ENCODE measurements around the gene GNAS-AS1. TPM values are rescaled to one million over a fixed set of nuclear protein-coding genes. Genes with fewer than 3 reads are reported as not detected.

GNAS-AS1 gene
- total RNA-seq, 2 donors from 2014 or later: not detected

DNA sequence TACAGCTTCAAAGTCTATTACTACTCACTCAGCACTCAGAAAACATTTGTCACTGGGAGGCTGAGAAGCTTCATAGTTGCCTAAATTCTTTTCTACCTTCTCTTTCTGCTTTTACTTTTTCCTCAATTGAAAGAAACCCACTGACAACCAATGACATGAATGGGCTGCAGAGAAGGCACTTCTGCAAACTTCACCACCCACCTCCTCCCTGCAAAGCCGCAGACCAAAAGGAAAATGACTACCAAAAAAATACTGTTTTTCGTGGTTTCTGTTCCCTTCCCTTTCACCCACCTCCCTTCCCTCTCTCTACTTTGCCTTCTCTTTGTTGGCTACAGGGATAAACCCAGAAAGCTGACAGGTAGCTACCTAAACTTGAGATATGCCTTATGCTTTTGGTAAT is 3.2 kb downstream of the GNAS-AS1 start:
- no peak overlapping the region for H3K4me3 ChIP-seq
- no peaks in the 10 kb centered on the region for H3K9me3 ChIP-seq
- no peak for DNase-seq (ENCODE audit: low spot score)
- no peak overlapping the region for H3K27ac ChIP-seq
- no peak for TF ChIP-seq CTCF (IDR thresholded peaks at IDR 0.05)
- H3K27me3 ChIP-seq: no peaks in the 10 kb centered on the region
- no peaks in the 10 kb centered on the region for H3K4me1 ChIP-seq
- H3K36me3 ChIP-seq: no peaks in the 10 kb centered on the region

DNA sequence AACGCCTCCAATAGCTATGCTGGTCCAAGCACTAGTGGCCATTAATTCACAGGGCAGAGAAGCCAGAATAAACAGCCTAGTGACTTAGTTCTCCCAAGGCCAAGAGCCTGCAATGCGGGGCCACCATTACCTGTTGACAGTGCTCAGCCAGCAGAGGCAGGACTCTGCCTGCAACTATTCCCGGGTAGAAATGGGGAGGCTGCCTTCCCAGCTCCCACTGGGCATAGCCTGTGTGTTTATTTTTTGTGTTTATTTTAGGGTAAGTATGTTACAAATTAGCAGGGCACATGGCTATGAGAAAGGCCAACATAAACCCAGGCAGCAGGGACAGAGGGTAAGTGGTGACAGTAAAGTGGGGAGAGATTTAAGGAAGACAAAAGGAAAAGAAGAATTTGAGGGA is 5.0 kb downstream of the GNAS-AS1 start:
- Histone ChIP-seq H3K9me3 (no peaks in the 10 kb centered on the region), H3K27ac (no peak overlapping the region), H3K4me3 (no peak overlapping the region), H3K4me1 (no peaks in the 10 kb centered on the region), H3K27me3 (no peaks in the 10 kb centered on the region), H3K36me3 (no peaks in the 10 kb centered on the region)
- no peak for TF ChIP-seq CTCF (IDR thresholded peaks at IDR 0.05)
- DNase-seq (ENCODE audit: low spot score): no peak

DNA sequence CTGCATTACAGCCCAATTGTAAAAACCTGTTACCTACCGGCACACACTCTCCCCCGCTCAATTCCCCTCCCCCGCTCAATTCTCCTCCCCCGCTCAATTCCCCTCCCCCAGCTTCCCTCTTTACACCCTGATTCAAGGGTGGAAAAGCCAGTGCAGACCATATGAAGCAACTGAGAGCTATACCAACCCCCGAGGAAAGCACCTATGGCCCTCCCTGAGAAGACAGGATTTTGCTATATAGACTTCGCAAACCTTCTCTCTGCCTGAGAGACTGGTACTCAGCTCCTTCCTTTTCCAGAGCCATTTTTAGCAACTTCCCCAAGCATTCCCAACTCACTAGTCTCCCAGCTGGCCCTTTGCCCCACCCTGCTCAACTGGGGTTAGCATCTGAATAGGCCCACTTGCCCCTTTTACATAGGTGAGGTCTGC is 7.6 kb downstream of the GNAS-AS1 start:
- no peak for TF ChIP-seq CTCF (IDR thresholded peaks at IDR 0.05)
- H3K27me3 ChIP-seq: peaks cover 0 to 3% of the 10 kb centered on the region in 2 donors
- no peak overlapping the region for H3K27ac ChIP-seq
- DNase-seq (ENCODE audit: low spot score): no peak
- H3K36me3 ChIP-seq: no peaks in the 10 kb centered on the region
- peaks cover 0 to 6% of the 10 kb centered on the region in 2 donors for H3K4me1 ChIP-seq
- H3K4me3 ChIP-seq: no peak overlapping the region
- H3K9me3 ChIP-seq: no peaks in the 10 kb centered on the region

GRCh38 chr20:58842276-58842675 is 8.4 kb downstream of the GNAS-AS1 start:
- Histone ChIP-seq H3K27me3 (peaks cover 0 to 3% of the 10 kb centered on the region in 2 donors), H3K27ac (no peak overlapping the region), H3K4me3 (no peak overlapping the region), H3K9me3 (no peaks in the 10 kb centered on the region), H3K4me1 (peaks cover 0 to 6% of the 10 kb centered on the region in 2 donors), H3K36me3 (no peaks in the 10 kb centered on the region)
- DNase-seq (ENCODE audit: low spot score): no peak
- TF ChIP-seq CTCF (IDR thresholded peaks at IDR 0.05): no peak

GRCh38 chr20:58841539-58842264 is 9.0 kb downstream of the GNAS-AS1 start:
- no peak for TF ChIP-seq CTCF (IDR thresholded peaks at IDR 0.05)
- no peak for DNase-seq (ENCODE audit: low spot score)
- Histone ChIP-seq H3K36me3 (no peaks in the 10 kb centered on the region), H3K9me3 (no peaks in the 10 kb centered on the region), H3K27ac (no peak overlapping the region), H3K4me3 (no peak overlapping the region), H3K4me1 (peaks cover 0 to 6% of the 10 kb centered on the region in 2 donors), H3K27me3 (peaks cover 0 to 3% of the 10 kb centered on the region in 2 donors)
